Ishikawa (cell line): ENCODE results near the gene LRRC32.
A peak's percentile ranks its signal among the peaks of the same experiment; 100 is the strongest.

Experiments
- CEBPB ChIP-seq: IDR thresholded peaks from 2 replicates; pipeline ENCODE4 v1.6.1; 2012
- CREB1 ChIP-seq: IDR thresholded peaks from 2 replicates; pipeline ENCODE4 v1.6.1; 2012; ENCODE audit warnings: low read depth
- EGR1 ChIP-seq: IDR thresholded peaks from 2 replicates; pipeline ENCODE4 v1.6.1; 2012
- EP300 ChIP-seq: IDR thresholded peaks from 2 replicates; pipeline ENCODE4 v1.6.1; 2012; ENCODE audit warnings: borderline replicate concordance
- FOXM1 ChIP-seq: IDR thresholded peaks from 2 replicates; pipeline ENCODE4 v1.6.1; 2012; ENCODE audit warnings: low read depth, borderline replicate concordance
- MAX ChIP-seq: IDR thresholded peaks from 2 replicates; pipeline ENCODE4 v1.6.1; 2012
- NFIC ChIP-seq: IDR thresholded peaks from 2 replicates; pipeline ENCODE4 v1.6.1; 2012
- RAD21 ChIP-seq: IDR thresholded peaks from 2 replicates; pipeline ENCODE4 v1.6.1; 2012; ENCODE audit warnings: low read depth
- REST ChIP-seq: IDR thresholded peaks from 2 replicates; pipeline ENCODE4 v1.6.1; 2012; ENCODE audit warnings: low read depth, mild to moderate bottlenecking
- TAF1 ChIP-seq: IDR thresholded peaks from 2 replicates; pipeline ENCODE4 v1.6.1; 2012; ENCODE audit warnings: low read depth, mild to moderate bottlenecking
- TCF12 ChIP-seq: IDR thresholded peaks from 2 replicates; pipeline ENCODE4 v1.6.1; 2012; ENCODE audit warnings: low read depth
- TEAD4 ChIP-seq: IDR thresholded peaks from 2 replicates; pipeline ENCODE4 v1.6.1; 2012
- USF1 ChIP-seq: IDR thresholded peaks from 2 replicates; pipeline ENCODE4 v1.6.1; 2012
- YY1 ChIP-seq: IDR thresholded peaks from 2 replicates; pipeline ENCODE4 v1.6.1; 2012; ENCODE audit warnings: low read depth
- ZBTB7A ChIP-seq: IDR thresholded peaks from 2 replicates; pipeline ENCODE4 v1.6.1; 2012; ENCODE audit warnings: low read depth

The LRRC32 gene

GRCh38 chr11:76626266-76626665 is 44.3 kb downstream of the LRRC32 start:
- TF ChIP-seq MAX = no peak
- no peak for TF ChIP-seq TCF12
- TF ChIP-seq RAD21 = no peak
- no peak for TF ChIP-seq REST
- TF ChIP-seq YY1 = no peak

- TF ChIP-seq YY1 = peak; percentile 54; the same call in 1 of the 2 replicates
- TF ChIP-seq EP300 = no peak
Measured at GRCh38 chr11:76625472-76626186, 44.9 kb downstream of the LRRC32 start.

- TF ChIP-seq TEAD4 (no peak), FOXM1 (no peak), EP300 (no peak), NFIC (no peak), RAD21 (no peak), EGR1 (no peak), TCF12 (no peak), ZBTB7A (no peak), CREB1 (no peak), CEBPB (no peak), USF1 (no peak), TAF1 (no peak), YY1 (no peak), REST (no peak), MAX (no peak)
Measured at GRCh38 chr11:76624500-76625379, 45.8 kb downstream of the LRRC32 start.

- TF ChIP-seq USF1 = no peak
Measured at GRCh38 chr11:76623884-76624419, 46.6 kb downstream of the LRRC32 start.

GRCh38 chr11:76623171-76623883 is 47.2 kb downstream of the LRRC32 start:
- TF ChIP-seq ZBTB7A (no peak), TCF12 (no peak), USF1 (no peak)
